ENCODE measurements around the gene COG1. TPM values are rescaled to one million over a fixed set of nuclear protein-coding genes. Genes with fewer than 3 reads are reported as not detected.

COG1 gene
- total and polyA plus RNA-seq, 7 donors = 17.5 to 33.5 (median 19.2) TPM

DNA sequence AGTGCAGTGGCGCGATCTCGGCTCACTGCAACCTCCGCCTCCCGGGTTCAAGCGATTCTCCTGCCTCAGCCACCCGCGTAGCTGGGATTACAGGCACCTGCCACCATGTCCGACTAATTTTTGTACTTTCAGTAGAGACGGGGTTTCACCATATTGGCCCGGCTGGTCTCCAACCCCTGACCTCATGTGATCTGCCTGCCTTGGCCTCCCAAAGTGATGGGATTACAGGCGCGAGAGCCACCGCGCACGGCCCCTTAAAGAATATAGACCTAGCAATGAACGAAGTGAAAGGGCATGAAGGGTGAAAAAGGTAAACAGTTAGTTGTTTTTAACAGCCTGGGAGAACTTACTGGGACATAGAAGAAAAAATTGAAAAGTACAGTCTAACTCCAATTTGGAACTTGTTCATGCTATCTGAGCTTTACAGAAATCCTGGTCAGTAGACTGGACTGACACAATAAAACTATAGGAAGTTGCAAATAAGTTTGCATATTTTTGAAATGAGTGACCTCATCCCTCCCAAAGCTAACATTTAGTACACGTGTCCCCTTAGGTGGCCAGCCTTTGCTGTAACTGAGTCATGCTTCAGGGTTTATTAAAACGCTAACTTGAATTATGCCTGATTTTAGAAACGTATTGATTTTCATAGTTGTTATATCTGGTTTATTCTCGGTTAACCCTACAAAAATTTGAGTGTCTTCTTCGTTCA is 1.8 kb downstream of the COG1 start:
- no peaks in the 10 kb centered on the region for H3K9me3 ChIP-seq
- no peak overlapping the region for H3K27ac ChIP-seq
- peaks cover 17 to 36% (median 31%) of the 10 kb centered on the region in 4 donors for H3K36me3 ChIP-seq
- H3K4me3 ChIP-seq = no peak overlapping the region
- no peak for DNase-seq
- TF ChIP-seq POLR2A (IDR thresholded peaks at IDR 0.05) = no peak
- TF ChIP-seq POLR2AphosphoS5 (IDR thresholded peaks at IDR 0.05) = no peak
- no peak for TF ChIP-seq EP300 (IDR thresholded peaks at IDR 0.05)
- TF ChIP-seq, protein P1, sequence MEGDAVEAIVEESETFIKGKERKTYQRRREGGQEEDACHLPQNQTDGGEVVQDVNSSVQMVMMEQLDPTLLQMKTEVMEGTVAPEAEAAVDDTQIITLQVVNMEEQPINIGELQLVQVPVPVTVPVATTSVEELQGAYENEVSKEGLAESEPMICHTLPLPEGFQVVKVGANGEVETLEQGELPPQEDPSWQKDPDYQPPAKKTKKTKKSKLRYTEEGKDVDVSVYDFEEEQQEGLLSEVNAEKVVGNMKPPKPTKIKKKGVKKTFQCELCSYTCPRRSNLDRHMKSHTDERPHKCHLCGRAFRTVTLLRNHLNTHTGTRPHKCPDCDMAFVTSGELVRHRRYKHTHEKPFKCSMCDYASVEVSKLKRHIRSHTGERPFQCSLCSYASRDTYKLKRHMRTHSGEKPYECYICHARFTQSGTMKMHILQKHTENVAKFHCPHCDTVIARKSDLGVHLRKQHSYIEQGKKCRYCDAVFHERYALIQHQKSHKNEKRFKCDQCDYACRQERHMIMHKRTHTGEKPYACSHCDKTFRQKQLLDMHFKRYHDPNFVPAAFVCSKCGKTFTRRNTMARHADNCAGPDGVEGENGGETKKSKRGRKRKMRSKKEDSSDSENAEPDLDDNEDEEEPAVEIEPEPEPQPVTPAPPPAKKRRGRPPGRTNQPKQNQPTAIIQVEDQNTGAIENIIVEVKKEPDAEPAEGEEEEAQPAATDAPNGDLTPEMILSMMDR (IDR thresholded peaks at IDR 0.05) = no peak
- intact Hi-C loops (cut with DNase I) = loop anchor here (5.0 kb wide), 1 partner anchor 173 kb away; no protein-coding TSS in a partner anchor
- 83 to 88% methylated on average over 22 of the region's 22 CpGs for WGBS, 2 donors
- peaks cover 0 to 23% (median 20%) of the 10 kb centered on the region in 4 donors for H3K4me1 ChIP-seq
- no peaks in the 10 kb centered on the region for H3K27me3 ChIP-seq

DNA sequence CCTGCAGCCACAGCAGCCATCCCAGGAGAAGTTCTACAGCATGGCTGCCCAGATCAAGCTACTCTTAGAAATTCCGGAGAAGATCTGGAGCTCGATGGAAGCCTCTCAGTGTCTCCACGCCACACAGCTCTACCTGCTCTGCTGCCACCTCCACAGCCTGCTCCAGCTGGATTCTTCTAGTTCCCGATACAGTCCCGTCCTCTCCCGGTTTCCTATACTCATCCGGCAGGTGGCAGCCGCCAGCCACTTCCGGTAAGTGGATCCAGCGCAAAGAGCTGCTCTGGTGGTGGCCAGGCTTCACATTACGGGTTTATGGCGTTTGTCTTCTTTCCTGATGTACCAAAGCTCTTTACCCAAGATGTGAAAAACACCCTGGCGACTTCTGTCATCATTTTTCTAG is 3.6 kb downstream of the COG1 start:
- H3K36me3 ChIP-seq = peaks cover 25 to 54% (median 49%) of the 10 kb centered on the region in 4 donors
- H3K4me3 ChIP-seq = no peak overlapping the region
- DNase-seq = peak; percentile 69
- 46 to 62% methylated on average over 13 of the region's 13 CpGs for WGBS, 2 donors
- H3K9me3 ChIP-seq = no peaks in the 10 kb centered on the region
- H3K4me1 ChIP-seq = peaks cover 0 to 23% (median 20%) of the 10 kb centered on the region in 4 donors
- intact Hi-C loops (cut with DNase I) = no loop called here
- no peaks in the 10 kb centered on the region for H3K27me3 ChIP-seq
- no peak overlapping the region for H3K27ac ChIP-seq
- TF ChIP-seq, protein P1 (IDR thresholded peaks at IDR 0.05) = peak in 1 of 4 experiments; percentile 16
- no peak for TF ChIP-seq POLR2A (IDR thresholded peaks at IDR 0.05)

DNA sequence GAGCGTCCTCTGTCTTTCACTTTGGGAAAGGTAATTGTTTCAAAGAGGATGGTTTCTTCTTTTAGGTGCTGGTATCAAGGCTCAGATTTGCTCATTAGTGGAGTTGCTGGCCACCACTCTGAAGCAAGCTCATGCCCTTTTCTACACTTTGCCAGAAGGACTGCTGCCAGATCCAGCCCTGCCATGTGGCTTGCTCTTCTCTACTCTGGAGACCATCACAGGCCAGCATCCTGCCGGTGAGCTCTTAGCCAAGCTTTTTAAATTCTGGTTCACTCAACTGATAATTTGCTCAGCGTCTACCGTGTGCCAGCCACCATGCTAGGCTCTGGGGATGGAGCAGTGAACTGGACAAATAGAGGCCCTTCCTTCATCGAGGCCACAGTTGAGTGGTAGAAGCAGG is 4.3 kb downstream of the COG1 start:
- peaks cover 25 to 61% (median 54%) of the 10 kb centered on the region in 4 donors for H3K36me3 ChIP-seq
- no peak for TF ChIP-seq POLR2A (IDR thresholded peaks at IDR 0.05)
- TF ChIP-seq, protein P1 (IDR thresholded peaks at IDR 0.05) = no peak
- TF ChIP-seq EP300 (IDR thresholded peaks at IDR 0.05) = no peak
- no peak for TF ChIP-seq POLR2AphosphoS5 (IDR thresholded peaks at IDR 0.05)
- 77 to 85% methylated on average over 5 of the region's 5 CpGs for WGBS, 2 donors
- no peaks in the 10 kb centered on the region for H3K9me3 ChIP-seq
- intact Hi-C loops (cut with DNase I) = no loop called here
- H3K27ac ChIP-seq = no peak overlapping the region
- H3K4me3 ChIP-seq = no peak overlapping the region
- no peak for DNase-seq
- no peaks in the 10 kb centered on the region for H3K27me3 ChIP-seq
- peaks cover 0 to 16% (median 14%) of the 10 kb centered on the region in 4 donors for H3K4me1 ChIP-seq

DNA sequence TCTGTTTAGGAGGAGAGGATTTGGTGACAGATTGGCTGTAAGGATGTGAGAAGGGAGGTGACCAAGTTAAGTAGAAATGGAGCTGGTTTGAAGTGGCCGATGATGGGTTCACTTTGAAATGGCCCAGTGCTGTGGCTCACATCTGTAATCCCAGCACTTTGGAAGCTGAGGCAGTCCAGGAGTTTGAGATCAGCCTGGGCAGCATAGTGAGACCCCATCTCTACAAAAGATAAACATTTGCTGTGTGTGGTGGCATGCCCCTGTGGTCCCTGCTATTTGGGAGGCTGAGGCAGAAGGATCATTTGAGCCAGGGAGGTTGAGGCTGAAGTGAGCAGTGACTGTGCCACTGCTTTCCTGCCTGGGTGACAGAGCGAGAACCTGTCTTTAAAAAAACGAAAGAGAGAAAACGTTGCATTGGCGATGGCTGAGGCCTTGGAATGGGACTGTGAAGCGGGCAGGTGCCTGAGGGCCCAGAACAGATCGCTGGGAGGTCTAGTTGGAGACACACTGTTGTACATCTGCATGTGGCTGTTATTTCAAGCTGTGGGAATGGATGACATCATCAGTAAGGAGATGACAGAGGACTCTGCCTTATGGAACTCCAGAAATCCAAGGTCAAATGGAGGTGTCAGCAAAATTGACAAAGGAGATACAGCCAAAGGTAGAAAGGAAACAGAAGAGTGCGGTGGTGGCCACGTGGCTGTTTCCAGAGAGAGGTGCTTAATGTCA is 5.5 kb downstream of the COG1 start:
- Histone ChIP-seq H3K4me3 (no peak overlapping the region), H3K9me3 (no peaks in the 10 kb centered on the region), H3K36me3 (peaks cover 25 to 73% (median 60%) of the 10 kb centered on the region in 4 donors), H3K27me3 (no peaks in the 10 kb centered on the region), H3K27ac (no peak overlapping the region), H3K4me1 (peaks cover 0 to 16% (median 14%) of the 10 kb centered on the region in 4 donors)
- TF ChIP-seq POLR2AphosphoS5 (IDR thresholded peaks at IDR 0.05) = no peak
- TF ChIP-seq, protein P1 (IDR thresholded peaks at IDR 0.05) = no peak
- TF ChIP-seq EP300 (IDR thresholded peaks at IDR 0.05) = no peak
- no peak for TF ChIP-seq POLR2A (IDR thresholded peaks at IDR 0.05)
- 86 to 96% methylated on average over 9 of the region's 9 CpGs for WGBS, 2 donors
- intact Hi-C loops (cut with DNase I) = no loop called here
- DNase-seq = no peak

Measured in sigmoid colon (tissue), 7 donors.